Measurements from ENCODE around the gene BCLAF1.

DNA sequence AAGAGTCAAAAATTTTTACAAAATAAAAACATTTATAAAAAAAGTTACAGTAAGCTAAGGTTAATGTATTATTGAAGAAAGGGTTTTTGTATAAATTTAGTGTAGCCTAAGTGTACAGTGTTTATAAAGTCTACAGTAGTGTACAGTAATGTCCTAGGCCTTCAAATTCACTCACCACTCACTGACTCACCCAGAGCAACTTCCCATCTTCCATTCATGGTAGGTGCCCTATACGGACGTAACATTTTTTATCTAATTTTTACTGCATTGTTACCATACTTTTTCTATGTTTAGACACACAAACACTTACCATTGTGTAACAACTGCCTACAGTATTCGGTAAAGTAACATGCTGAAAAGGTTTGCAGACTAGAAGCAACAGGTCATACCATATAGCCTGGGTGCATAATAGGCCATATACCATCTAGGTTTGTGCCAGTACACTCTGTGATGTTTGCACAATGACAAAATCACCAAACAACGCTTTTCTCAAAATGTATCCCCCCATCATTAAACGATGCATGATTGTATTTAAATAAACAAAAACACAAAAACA lies 45.5 kb downstream of the BCLAF1 start:
- no peak for TF ChIP-seq EZH2 (IDR thresholded peaks at IDR 0.05; ENCODE audit: low read length)
- TF ChIP-seq, protein P1, sequence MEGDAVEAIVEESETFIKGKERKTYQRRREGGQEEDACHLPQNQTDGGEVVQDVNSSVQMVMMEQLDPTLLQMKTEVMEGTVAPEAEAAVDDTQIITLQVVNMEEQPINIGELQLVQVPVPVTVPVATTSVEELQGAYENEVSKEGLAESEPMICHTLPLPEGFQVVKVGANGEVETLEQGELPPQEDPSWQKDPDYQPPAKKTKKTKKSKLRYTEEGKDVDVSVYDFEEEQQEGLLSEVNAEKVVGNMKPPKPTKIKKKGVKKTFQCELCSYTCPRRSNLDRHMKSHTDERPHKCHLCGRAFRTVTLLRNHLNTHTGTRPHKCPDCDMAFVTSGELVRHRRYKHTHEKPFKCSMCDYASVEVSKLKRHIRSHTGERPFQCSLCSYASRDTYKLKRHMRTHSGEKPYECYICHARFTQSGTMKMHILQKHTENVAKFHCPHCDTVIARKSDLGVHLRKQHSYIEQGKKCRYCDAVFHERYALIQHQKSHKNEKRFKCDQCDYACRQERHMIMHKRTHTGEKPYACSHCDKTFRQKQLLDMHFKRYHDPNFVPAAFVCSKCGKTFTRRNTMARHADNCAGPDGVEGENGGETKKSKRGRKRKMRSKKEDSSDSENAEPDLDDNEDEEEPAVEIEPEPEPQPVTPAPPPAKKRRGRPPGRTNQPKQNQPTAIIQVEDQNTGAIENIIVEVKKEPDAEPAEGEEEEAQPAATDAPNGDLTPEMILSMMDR (optimal IDR thresholded peaks at IDR 0.05 in 1 of 3, IDR thresholded peaks at IDR 0.05 in 1 of 3, conservative IDR thresholded peaks at IDR 0.05 in 1 of 3; ENCODE audit: extremely low read depth in 1 of 3, insufficient read depth in 2 of 3, low read length in 3 of 3): no peak

All from keratinocyte (primary cell).